Measurements from ENCODE around the gene DYNLT4.
A peak's percentile ranks its signal among the peaks of the same experiment; 100 is the strongest.
"Not testable (repeated sequence)": the region's sequence is repeated elsewhere in the genome, so short reads cannot be mapped to it uniquely, and the experiment has no call there.

The DYNLT4 gene

DNA sequence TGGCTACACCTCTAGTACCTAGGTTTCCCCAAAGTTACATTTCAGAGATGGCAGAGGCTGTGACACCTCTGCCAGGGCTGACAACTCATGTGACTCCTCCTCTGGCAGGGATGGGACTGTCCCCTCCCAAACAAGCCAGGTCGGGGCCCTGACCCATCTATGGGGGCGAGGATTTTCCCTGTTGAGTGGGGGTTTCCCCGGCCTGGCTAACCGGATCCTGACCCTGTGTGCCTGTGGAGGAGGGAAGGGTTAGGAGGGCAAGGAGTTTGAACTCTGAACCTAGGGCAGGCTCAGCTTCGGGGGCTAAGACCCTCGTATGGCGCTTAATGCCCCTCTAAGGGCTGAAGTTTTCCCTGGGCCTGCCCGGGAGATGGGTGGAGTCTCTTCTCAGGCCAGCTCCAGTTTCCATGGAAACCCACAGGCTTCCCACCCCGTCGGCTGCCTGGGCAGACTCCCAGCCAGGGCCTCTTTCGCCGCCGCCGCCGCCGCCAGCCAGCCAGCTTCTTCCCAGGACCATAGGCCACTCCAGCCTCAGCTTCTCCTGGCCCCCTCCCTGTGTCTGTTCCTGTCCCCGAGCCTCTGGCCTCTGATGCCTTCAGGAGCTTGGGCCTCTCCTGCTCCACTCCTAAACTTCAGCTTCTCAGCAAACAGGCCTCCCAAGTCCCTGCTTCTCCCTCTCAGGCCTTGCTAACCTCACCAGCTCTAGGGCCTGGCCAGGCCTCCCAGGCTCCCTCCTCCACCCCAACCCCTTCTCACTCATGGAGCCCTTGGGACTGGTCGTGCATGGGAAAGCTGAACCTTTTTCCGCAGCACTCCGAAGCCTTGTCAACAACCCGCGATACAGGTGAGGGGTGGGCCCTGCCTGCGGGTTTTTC is 1.1 kb upstream of the DYNLT4 start, which contains the start of gene BTBD19:
Gene BTBD19 (plus strand): TSS at position 461 of the 875 bp plus-strand sequence. CDS start 298 bp downstream, at position 759.
- DNase-seq = peak in 1 of 2 experiments; percentile 74

- DNase-seq = no peak
Measured at GRCh38 chr1:44807364-44808062, 362 bp upstream of the DYNLT4 start.

DNA sequence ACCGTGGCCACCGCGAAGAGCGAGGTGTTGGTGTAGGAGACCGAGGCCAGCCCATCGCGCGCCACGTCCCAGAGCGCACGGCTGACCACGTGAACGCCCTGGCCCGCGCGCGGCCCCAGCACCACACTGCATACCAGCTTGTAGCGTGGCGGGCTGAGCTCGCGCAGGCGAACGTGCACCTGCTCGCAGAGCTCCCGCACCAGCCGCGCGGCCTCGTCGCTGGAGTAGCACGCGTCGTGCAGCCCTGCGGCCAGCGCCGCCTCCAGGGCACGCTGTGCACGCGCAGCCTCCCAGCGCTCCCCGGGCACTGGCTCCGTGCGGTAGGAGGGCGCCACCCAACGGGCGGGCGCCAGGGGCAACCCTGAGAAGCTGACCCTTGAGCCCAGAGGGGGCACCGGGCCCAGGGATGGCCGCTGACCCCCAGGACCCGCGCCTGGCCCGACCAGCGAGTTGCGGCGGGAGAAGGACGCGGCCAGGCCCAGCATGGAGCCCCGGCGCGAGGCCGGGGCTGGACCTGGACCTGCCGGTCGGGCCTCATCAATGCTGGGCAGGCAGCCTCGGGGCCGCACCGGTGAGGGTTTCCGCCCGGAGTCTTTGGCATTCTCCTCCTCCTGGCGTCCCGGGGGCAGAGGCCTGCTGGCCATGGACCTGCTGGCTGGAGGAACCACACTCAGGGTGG is 987 bp downstream of the DYNLT4 start:
- no peak for DNase-seq

GRCh38 chr1:44805311-44806024 is 1.7 kb downstream of the DYNLT4 start:
- DNase-seq = no peak

- no peak for DNase-seq
Measured at GRCh38 chr1:44803312-44804095, 3.6 kb downstream of the DYNLT4 start.

DNA sequence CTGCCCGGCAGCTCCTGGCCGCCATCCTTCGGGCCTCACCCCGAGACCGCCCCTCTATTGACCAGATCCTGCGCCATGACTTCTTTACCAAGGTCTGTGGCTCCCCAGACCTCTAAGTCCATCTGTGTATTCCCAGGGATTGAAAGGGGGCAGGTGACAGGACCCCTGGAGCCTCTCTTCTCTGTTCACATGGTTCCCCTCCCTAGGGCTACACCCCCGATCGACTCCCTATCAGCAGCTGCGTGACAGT is 4.2 kb downstream of the DYNLT4 start:
- DNase-seq = no peak

DNA sequence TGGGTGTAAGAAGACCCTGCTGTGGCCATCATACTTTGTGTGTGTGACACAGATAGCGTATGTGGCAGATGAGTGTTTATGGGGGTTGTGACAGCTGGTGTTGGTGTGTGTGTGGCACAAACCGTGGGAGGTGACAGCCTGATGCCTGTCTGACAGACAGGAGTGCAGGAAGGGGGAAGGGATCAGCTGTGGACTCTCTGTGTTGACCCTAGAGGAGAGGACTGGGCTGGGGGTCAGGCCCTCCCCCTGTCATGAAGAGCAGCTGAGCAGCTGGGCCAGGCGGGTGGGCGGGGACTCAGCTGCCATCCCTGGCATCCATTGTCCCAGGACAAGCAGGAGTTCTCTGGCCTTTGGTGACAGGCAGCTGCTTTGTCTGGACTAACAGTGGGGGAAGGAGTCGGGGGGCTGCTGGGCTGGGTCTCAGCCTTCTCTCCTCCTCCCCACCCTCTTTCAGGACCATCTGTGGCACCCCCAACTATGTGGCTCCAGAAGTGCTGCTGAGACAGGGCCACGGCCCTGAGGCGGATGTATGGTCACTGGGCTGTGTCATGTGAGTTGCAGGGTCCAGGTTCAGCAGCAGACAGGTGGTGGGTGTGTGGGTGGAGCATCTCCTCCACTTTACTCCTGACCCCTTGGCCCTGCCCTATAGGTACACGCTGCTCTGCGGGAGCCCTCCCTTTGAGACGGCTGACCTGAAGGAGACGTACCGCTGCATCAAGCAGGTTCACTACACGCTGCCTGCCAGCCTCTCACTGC is 4.7 kb downstream of the DYNLT4 start:
- no peak for DNase-seq

DNA sequence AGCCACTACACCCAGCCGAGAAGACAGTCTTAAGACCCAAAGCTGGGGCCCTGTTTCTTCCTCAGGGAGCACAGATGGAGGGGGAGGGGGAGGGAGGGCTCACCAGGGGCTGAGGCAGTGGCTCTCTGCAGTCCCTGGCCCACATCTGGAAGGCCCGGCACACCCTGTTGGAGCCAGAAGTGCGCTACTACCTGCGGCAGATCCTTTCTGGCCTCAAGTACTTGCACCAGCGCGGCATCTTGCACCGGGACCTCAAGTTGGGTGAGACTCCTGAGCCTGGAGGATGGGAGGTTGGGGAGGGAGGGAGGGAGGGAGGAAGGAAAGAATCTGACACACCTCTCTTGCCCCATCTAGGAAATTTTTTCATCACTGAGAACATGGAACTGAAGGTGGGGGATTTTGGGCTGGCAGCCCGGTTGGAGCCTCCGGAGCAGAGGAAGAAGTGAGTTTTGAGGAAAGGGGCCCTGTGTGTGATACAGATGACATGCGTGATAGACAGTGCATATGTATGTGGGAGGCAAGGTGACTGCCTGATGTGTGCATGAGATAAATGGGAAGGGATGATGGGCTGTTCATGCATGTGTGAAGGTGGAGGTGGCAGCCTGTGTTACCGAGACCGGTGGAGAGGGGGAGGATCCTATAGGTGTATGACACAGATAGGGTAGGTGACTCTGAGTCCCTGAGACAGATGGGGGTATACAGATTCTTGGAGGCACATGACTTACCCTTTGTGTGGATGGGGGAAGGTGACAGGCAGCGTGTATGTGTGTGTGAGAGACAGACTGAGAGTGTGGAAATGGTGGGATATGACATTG is 5.5 kb downstream of the DYNLT4 start:
- no peak for DNase-seq

DNA sequence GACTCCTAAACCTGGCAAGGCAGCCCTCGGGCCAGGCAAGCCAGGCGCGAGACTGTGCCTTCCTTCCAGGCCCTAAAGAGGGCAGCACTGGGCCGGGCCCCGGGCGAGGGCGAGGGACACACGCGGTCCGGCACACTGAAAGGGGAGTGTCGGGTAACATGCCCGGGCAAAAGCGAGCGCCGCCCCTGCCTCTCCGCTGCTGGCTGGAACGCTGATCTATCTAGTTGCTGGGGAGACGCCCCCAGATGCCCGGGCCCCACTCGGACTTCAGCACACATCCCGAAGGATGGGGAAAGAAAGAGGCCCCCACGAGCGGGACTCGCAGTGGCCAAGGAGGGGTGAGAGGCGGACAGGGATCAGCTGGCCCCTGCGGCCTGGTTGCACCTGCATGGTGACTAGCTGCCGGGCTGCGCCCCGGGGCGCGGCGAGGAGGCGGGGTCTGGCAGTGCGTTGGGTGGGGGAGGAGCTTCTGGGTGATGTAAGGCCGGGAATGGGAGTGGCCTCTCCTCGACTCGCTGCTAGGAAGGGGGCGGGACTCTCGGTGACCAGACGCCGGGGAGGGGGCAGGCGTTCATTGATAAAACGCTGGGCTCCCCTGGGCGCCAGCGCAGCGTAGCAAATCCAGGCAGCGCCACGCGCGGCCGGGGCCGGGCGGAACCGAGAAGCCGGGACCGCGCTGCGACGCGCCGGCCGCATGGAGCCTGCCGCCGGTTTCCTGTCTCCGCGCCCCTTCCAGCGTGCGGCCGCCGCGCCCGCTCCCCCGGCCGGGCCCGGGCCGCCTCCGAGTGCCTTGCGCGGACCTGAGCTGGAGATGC is 7.2 kb downstream of the DYNLT4 start, which contains the start of gene PLK3:
Gene PLK3 (plus strand): TSS at position 608 of the 815 bp plus-strand sequence. CDS start 87 bp downstream, at position 695.
- peak; percentile 95 to 98 for DNase-seq

GRCh38 chr1:44798481-44799365 is 8.4 kb downstream of the DYNLT4 start:
- DNase-seq = no peak

GRCh38 chr1:44797886-44798285 is 9.3 kb downstream of the DYNLT4 start:
- not testable (repeated sequence) for DNase-seq

- DNase-seq = no peak
Measured at GRCh38 chr1:44792736-44793502, 14.2 kb downstream of the DYNLT4 start.

GRCh38 chr1:44790968-44791801 is 16.0 kb downstream of the DYNLT4 start:
- no peak for DNase-seq

DNA sequence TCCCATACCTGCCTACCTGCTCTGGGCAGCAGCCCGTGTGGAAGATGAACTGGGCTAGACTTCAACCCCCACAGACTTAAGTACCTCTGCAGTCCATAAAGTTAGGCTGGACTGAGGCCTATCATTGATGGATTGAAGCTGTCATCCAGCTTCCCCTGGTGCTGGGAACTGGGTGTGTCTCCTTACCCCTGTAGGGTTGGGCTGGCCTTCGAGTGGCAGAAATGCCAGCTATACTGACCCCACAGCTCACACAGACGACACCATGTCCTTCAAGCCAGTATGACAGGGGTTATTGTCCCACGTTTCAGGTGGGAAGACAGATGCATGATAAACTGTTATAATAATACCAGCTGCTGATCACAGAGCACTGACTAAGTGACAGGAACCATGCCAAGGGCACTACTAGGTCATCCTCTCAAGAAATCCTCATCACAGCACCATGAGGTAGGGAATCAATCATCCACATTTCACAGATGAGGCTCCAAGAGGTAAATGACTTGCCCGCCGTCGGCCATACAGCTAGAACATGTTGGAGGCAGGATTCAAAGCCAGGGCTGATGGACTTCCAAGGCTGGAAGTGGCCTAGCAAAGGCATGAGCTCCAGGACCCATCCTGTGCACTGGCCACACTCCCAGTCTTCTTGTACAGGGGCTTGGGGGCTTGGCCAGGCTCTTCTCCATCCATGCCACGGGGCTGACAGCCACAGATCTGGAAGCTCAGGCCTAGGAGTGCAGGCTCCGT is 18.9 kb downstream of the DYNLT4 start, which contains the start of gene BEST4:
Gene BEST4 (minus strand): TSS at position 51 of the 741 bp plus-strand sequence. CDS start 465 bp downstream, outside the sequence.
- no peak for DNase-seq

- no peak for DNase-seq
Measured at GRCh38 chr1:44787506-44787905, 19.6 kb downstream of the DYNLT4 start.

All from NCI-H446 (cell line).